HG03066 (cell line): ENCODE data around the gene GGT6.
"Not testable (repeated sequence)": the region's sequence is repeated elsewhere in the genome, so short reads cannot be mapped to it uniquely, and the experiment has no call there.

Experiments used
- ATAC-seq: cut with Tn5 transposase; IDR thresholded peaks from one replicate; pipeline ENCODE4 v1.9.1; 2021; ENCODE audit warnings: low read depth; ENCODE audit not compliant: unreplicated experiment

GGT6 gene

DNA sequence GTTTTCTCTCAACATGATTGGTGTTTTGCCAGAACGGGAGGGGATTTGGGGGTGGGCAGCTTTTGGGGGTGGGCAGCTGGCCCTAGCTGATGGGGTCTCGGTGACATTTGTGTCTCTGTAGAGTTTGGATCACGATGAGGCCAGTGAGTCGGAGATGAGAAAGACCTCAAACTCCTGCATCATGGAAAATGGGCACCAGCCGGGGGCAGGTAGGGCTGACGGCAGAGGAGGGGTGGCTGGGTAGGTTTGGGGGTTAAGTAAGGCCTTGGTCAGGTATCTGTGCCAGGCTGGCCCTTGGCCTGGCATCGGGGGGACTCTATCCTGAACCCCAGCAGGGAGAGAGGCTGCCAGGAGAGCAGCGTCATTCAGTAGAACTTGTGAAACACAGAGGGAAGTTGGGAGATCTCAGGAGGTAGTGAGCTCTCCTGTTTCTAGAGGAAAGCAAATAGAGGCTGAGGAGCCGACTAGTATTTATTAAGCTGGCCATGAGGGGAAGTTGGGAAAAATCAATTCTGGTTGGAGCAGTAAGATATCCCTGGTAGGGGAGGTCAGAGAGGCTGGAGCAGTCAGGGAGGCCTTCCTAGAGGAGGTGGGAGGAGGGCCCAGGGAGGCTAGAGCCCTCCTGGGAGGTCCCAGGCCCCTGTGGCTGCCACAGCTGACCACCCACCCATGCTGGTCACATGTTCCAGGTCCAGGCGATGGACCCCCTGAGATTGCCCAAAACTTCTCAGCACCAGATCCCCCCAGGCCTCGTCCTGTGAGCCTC is 32.0 kb upstream of the GGT6 start:
- ATAC-seq, result no peak

DNA sequence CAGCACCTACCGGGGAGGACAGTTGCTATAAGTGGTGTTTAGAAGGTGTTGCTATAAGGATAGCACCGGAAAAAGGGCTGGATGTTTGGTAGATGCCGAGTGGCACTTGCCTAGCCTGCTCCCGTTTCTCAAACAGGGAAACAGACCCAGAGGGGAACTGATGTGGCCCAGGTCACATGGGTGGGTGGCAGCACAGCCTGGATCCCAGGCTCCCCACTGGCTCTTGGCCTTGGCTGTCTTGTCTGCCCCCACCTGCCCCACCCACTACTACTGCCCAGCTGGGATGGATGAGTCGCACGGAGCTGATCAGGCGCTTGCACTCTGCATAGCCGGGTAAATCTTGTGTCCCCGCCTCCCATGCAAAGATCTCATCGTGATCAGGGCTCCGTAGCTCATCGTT is 31.2 kb upstream of the GGT6 start:
- no peak for ATAC-seq

GRCh38 chr17:4590981-4591453 is 30.6 kb upstream of the GGT6 start:
- ATAC-seq, result no peak

DNA sequence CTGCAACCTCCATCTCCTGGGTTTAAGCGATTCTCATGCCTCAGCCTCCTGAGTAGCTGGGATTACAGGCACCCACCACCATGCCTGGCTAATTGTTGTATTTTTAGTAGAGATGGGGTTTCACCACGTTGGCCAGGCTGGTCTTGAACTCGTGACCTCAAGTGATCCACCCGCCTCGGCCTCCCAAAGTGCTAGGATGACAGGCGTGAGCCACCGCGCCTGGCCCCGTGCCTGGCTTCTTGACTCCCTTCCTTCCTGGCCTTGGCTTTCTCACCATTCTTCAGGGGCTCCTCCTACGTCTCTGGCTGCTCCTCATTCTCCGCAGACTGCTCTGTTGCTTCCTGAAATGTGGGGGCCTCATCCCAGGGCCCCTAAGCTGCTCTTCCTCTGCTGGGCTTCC is 29.7 kb upstream of the GGT6 start:
- not testable (repeated sequence) for ATAC-seq

- ATAC-seq, result no peak
These were observed 28.7 kb upstream of the GGT6 start for GRCh38 chr17:4588898-4589625.

DNA sequence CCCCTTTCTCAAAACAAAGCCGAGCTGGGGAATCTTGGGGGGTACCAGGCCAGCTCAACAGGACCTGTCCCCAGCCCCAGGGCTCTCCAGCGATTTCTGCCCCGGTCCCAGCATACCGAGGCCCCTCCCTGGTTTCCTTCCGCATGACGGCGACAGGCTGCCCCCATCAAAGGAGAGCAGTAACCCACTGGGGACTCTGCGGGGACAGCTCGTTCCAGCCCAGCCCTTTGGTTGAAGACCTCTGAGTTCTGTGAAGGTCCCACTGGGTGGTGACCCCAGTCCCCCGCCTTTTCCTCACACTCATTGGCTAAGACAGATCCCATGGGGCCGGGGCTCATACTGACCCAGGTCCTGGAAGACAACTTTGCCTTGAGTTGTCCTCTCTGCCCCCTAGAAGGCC is 28.0 kb upstream of the GGT6 start:
- no peak for ATAC-seq

GRCh38 chr17:4587803-4588202 is 27.4 kb upstream of the GGT6 start:
- ATAC-seq, result no peak

DNA sequence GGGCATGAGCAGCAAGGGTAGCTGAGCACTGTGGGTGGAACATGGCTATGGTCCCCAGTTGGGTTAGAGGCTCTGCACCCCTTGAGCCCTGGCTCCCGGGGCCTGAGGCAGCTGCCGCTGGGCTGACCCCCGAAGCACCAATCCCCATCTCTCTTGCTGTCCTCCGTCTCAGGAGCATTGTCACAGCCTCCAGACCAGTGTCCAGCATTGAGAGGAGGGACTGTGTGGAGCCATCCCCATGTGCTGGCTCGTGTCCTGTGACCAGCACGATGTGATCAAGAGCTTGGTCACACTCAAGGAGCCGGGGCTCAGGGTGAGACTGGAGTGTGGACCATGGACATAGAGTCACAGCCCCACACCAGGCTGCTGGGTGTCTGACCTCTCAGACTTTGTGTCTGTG is 26.8 kb upstream of the GGT6 start:
- no peak for ATAC-seq

DNA sequence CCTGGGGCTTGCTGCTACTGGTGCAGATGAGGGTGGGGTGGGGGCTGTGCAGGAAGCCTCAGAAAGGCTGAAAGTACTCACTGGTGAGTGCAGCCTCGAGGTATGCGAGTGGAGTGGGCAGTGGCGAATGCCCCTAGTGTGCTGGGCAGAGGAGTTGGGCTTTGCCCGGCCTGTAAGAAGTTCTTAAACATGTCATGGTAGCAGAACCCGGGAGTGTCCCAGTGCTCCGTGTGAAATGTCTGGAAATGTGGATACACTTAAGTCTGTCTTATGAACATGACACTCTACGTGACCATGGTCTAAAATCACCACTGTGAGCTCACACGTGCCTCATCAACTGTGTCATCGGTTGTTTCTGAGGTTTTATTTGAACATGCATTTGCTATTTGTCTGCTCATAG is 25.7 kb upstream of the GGT6 start:
- ATAC-seq, result no peak

- no peak for ATAC-seq
These were observed 25.2 kb upstream of the GGT6 start for GRCh38 chr17:4585638-4585994.

GRCh38 chr17:4584917-4585637 is 24.7 kb upstream of the GGT6 start:
- no peak for ATAC-seq

GRCh38 chr17:4584101-4584916 is 23.9 kb upstream of the GGT6 start, which contains the start of gene SMTNL2:
TSS of gene SMTNL2 (plus strand) at chr17:4584529. CDS start at chr17:4584606, 77 bp downstream.
- no peak for ATAC-seq

GRCh38 chr17:4583782-4584100 is 23.4 kb upstream of the GGT6 start:
- no peak for ATAC-seq

GRCh38 chr17:4583206-4583605 is 22.8 kb upstream of the GGT6 start:
- no peak for ATAC-seq

DNA sequence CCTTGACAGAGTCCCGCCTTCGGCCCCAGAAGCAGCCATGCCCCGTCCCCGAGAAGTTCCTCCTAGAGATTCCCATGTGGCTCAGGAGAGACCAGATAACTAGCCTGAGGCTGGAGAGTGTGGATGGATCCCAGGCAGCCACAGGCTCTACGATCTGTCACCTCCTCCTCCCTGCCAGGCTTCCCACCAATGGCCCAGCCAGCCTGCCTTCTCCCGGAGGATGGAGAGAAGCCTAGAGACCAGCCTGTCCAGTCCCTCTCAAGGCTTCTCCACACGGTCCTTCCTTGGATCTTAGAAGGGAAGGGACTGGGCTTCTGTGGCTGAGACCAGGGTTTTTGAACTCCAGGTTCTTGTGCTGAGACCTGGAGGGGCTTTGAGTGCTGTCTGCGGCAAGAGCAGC is 22.3 kb upstream of the GGT6 start:
- ATAC-seq, result no peak

DNA sequence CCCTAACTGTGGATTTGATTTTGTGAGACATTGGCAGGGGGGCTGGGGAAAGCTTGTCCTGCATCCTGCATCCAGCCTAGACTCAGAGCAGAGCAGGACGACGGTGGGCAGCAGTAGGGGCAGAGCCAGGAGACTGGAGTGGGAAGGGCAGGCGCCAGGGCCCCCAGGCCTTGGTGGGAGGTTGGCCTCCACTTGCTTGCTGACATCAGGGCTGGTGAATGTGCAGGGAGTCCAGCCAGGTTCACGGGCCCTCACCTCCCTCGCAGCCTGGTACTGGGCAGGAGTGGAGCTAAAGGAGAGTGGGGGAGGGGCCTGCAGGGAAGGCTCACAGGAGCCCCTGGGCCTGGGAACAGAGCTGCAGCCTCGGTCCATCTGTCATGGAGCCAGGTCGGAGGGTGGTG is 21.7 kb upstream of the GGT6 start:
- no peak for ATAC-seq

DNA sequence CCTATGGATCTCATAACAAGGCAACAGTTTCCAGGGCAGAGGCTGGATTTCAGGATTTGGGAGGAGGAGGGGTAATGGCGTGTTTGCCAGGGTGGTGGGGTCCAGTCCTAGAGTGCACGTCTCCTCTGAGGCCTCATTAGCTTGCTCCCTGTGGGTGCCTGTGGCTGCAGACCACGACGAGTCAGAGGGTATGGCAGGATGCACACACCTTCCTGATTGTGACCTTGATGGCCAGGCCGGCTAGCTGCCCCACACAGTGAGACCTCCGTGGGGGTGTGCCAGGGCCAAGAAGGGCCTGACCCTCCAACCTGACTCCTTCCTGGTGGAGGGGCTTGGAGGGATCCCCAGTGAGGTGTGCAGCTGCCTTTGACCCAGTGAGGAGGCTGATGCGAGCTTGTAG is 19.9 kb upstream of the GGT6 start:
- ATAC-seq, result no peak

- ATAC-seq, result no peak
These were observed 19.3 kb upstream of the GGT6 start for GRCh38 chr17:4579678-4580077.

- not testable (repeated sequence) for ATAC-seq
These were observed 18.0 kb upstream of the GGT6 start for GRCh38 chr17:4578349-4578748.

DNA sequence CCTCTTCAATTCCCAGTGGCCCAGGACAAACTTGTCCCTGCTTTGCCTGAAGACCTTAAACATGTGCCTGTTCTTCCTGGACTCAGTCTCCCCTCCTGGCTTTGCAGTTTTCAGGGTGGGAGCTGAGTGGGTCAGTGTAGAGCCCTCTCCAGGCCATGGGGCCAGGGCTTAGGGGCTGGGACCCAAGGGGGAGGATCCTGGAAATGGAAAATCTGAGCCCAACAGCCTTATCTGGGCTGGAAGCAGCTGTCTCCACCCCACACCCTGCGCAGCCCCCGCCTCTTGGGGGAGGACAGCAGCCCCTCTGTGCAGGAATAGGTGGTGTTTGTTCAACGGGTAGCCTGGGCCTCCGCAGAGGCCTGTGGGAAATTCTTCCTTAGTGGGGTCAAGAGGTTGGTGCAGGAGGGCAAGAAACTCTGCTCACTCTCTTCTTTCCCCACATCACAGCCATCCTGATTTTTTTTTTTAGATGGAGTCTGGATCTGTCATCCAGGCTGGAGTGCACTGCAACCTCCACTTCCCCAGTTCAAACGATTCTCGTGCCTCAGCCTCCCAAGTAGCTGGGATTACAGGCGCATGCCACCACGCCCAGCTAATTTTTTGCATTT is 17.1 kb upstream of the GGT6 start:
- no peak for ATAC-seq
